ENCODE data around the gene SLC35G2.

- no peak for TF ChIP-seq RAD21 (IDR thresholded peaks at IDR 0.05; ENCODE audit: low read depth)
- no peak for TF ChIP-seq EP300 (IDR thresholded peaks at IDR 0.05; ENCODE audit: borderline replicate concordance)
- TF ChIP-seq, protein P1, sequence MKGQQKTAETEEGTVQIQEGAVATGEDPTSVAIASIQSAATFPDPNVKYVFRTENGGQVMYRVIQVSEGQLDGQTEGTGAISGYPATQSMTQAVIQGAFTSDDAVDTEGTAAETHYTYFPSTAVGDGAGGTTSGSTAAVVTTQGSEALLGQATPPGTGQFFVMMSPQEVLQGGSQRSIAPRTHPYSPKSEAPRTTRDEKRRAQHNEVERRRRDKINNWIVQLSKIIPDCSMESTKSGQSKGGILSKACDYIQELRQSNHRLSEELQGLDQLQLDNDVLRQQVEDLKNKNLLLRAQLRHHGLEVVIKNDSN (IDR thresholded peaks at IDR 0.05), result no peak
- no peak for TF ChIP-seq YY1 (IDR thresholded peaks at IDR 0.05; ENCODE audit: low read depth)
- no peak for TF ChIP-seq TAF1 (IDR thresholded peaks at IDR 0.05; ENCODE audit: low read depth)
- TF ChIP-seq ZBTB7A (IDR thresholded peaks at IDR 0.05; ENCODE audit: low read depth), result no peak
- no peak for TF ChIP-seq TCF12 (IDR thresholded peaks at IDR 0.05; ENCODE audit: low read depth)
- no peak for TF ChIP-seq CEBPB (IDR thresholded peaks at IDR 0.05)
- TF ChIP-seq EGR1 (IDR thresholded peaks at IDR 0.05), result no peak
- no peak for TF ChIP-seq NFIC (IDR thresholded peaks at IDR 0.05)
- TF ChIP-seq FOXM1 (IDR thresholded peaks at IDR 0.05; ENCODE audit: borderline replicate concordance, low read depth), result no peak
Measured at GRCh38 chr3:136804813-136805212, 14.1 kb upstream of the SLC35G2 start.

Measured in Ishikawa (cell line).